Pancreas (tissue), 10 donors: ENCODE results near the gene P3H4. TPM values are rescaled to one million over a fixed set of nuclear protein-coding genes. Genes with fewer than 3 reads are reported as not detected.

Experiments
- ATAC-seq, 4 donors: fragments of 200-7000 bp; cut with Tn5 transposase; one replicate each; pipeline versions ENCODE4 v1.8.0 to v1.9.1; 2020; ENCODE audit warnings: mild to moderate bottlenecking in 4 of 4, moderate library complexity in 4 of 4
- DNase-seq, 6 donors: peaks; one replicate each; pipeline ENCODE4 v3.0.0-alpha.2; 2020
- FAIRE-seq: peaks from 2 replicates; lab custom pipeline; 2012; peaks lifted over from hg19 to GRCh38; lab: Jason Lieb, UNC
- H3K27ac ChIP-seq, 4 donors: fragments of 200-600 bp; sonication (generic); 1 replicate in 3 of 4; 2 replicates in 1 of 4; pipeline versions ENCODE4 v1.5.0 to v1.8.0; 2020
- H3K27me3 ChIP-seq, 4 donors: fragments of 200-600 bp; one replicate each; pipeline ENCODE4 v1.8.0; 2021
- H3K36me3 ChIP-seq, 3 donors: fragments of 200-600 bp; sonication (generic) in 1 of 3; one replicate each; pipeline versions ENCODE4 v1.5.0 to v1.8.0; 2020 to 2021
- H3K4me1 ChIP-seq, 3 donors: fragments of 200-600 bp; one replicate each; pipeline ENCODE4 v1.8.0; 2021
- H3K4me3 ChIP-seq, 4 donors: fragments of 200-600 bp; sonication (generic) in 2 of 4; one replicate each; pipeline versions ENCODE4 v1.5.0 to v1.8.0; 2020 to 2021
- H3K9me3 ChIP-seq, 4 donors: fragments of 200-600 bp; one replicate each; pipeline ENCODE4 v1.8.0; 2021
- whole genome bisulfite sequencing, 2 donors: extraction: QIAGEN DNeasy Blood & Tissue Kit; methylation state at CpG; one replicate each; pipeline ENCODE4 v1.1.7; 2013; 5-methylcytosine and 5-hydroxymethylcytosine counted together
- intact Hi-C, 3 donors: fragments of 100-400 bp; cut with DNase I; formaldehyde crosslinking; loops; one replicate each; pipeline versions ENCODE4 v1.11.1 to v1.14.2; 2022
- polyA plus RNA-seq, 2 donors: library from polyadenylated mRNA; stranded (reverse); fragments of 200-250 nt; gene quantifications; one replicate each; pipeline ENCODE4 v1.2.3, GENCODE V29; 2013
- total RNA-seq, 6 donors: library from RNA; stranded (reverse); fragmentation: NEBNext Ultra II Directional in 4 of 6; extraction: Animal tissue kit (Norgen Biotek cat#: 25700) in 4 of 6; gene quantifications; one replicate each; pipeline versions ENCODE4 v1.2.1 to v1.2.4, GENCODE V29; 2021 to 2023
- TF ChIP-seq, protein P1 (sequence below), 4 donors: fragments of 200-600 bp; sonication (generic) in 3 of 4; IDR thresholded peaks; one replicate each; pipeline versions ENCODE4 v1.5.0 to v1.8.0; 2021; ENCODE audit warnings: antibody characterized with exemption in 4 of 4
- donor health status: healthy with polysubstance abuse.
- donor health status: DM: no; HTN: no; CAD: no; lungs with moderate emphysema.
- donor health status: DM: no; HTN: no; CAD: no.
- donor health status: control.
- donor health status: control.
- donor health status: Bipolar disorder and iron deficiency.
- donor health status: DM: yes; HTN: yes; CAD: no.
- donor health status: DM: no; HTN: no; CAD: no.
- donor health status: DM: no; HTN: no; CAD: no.
- donor health status: DM: yes; HTN: yes; CAD: no.

The P3H4 gene
- total and polyA plus RNA-seq, 8 donors, result 8.4 to 16.6 (median 11.4) TPM

DNA sequence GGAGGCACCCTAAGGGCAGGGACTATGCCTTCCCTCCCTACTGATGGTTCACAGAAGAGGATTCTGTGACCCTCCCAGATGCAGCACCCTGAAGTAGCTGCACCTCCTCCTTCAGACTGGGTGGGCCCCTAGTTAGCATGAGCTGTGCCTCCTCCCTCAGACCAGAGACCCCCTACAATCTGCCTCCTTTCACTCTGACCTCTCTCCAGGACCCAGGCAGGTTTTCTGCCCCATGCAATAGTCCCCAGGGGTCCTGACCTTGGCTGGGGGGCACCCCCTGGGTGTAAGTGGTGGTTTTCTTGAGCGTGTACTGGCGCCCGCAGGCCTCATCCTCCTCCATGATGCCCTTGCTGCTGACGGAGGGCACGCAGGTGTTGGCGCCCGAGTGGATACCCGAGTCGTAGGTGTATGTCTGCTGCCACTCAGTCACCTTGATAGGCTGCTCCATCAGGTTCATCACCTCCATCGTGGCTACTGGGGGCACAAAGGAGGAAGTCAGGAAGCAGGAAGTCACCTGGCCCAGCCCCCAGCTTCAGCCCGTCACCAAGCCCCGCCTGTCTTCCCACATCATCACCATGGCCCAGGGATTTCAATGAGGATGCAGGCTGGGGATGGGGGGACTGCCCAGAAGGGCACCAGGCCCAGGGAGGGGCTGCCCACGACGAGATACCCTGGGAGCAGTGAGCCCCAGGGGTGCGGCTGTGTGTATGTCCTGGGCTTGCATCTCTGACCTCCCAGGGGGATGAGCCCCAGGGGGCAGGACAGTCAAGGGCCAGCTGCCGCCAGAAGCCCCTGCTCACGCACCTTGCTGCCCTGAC lies 40.2 kb downstream of the P3H4 start:
- DNase-seq (no peak), ATAC-seq (no peak), FAIRE-seq (no peak)
- H3K9me3 ChIP-seq, result no peaks in the 10 kb centered on the region
- no peak overlapping the region for H3K4me3 ChIP-seq
- peak overlapping the region in 2 of 4 donors; percentile 40 to 76 for H3K27ac ChIP-seq
- no peaks in the 10 kb centered on the region for H3K27me3 ChIP-seq
- intact Hi-C loops, result no loop called here
- H3K36me3 ChIP-seq, result peaks cover 8 to 48% (median 31%) of the 10 kb centered on the region in 3 donors
- 74 to 76% methylated on average over 15 to 17 of the region's 17 CpGs for WGBS, 2 donors
- peaks cover 20 to 43% (median 37%) of the 10 kb centered on the region in 3 donors for H3K4me1 ChIP-seq
- TF ChIP-seq, protein P1, sequence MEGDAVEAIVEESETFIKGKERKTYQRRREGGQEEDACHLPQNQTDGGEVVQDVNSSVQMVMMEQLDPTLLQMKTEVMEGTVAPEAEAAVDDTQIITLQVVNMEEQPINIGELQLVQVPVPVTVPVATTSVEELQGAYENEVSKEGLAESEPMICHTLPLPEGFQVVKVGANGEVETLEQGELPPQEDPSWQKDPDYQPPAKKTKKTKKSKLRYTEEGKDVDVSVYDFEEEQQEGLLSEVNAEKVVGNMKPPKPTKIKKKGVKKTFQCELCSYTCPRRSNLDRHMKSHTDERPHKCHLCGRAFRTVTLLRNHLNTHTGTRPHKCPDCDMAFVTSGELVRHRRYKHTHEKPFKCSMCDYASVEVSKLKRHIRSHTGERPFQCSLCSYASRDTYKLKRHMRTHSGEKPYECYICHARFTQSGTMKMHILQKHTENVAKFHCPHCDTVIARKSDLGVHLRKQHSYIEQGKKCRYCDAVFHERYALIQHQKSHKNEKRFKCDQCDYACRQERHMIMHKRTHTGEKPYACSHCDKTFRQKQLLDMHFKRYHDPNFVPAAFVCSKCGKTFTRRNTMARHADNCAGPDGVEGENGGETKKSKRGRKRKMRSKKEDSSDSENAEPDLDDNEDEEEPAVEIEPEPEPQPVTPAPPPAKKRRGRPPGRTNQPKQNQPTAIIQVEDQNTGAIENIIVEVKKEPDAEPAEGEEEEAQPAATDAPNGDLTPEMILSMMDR (IDR thresholded peaks at IDR 0.05), result no peak

DNA sequence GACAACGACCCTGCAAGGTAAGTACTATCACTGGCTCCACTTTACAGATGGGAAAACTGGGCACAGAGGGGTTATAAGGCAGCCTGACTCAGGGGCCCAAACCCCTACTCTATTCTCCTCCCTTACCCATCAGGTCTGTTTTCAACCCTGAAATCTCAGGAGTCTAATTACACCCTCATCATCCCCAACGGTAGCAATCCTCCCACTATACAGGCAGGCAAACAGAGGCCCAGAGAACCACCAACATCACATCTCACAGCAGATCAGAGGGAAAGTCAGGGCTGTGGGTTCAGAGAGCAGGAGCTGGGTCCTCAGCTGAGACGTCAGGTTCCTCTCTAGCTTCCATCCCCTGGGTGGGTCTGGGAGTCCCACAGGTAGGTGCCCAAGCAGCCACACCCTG lies 41.8 kb downstream of the P3H4 start:
- FAIRE-seq (no peak), DNase-seq (no peak), ATAC-seq (no peak)
- WGBS, 2 donors, result 65 to 66% methylated on average over 3 of the region's 3 CpGs
- TF ChIP-seq, protein P1 (IDR thresholded peaks at IDR 0.05), result no peak
- no peak overlapping the region for H3K27ac ChIP-seq
- no peaks in the 10 kb centered on the region for H3K27me3 ChIP-seq
- intact Hi-C loops, result no loop called here
- H3K36me3 ChIP-seq, result peaks cover 8 to 63% (median 35%) of the 10 kb centered on the region in 3 donors
- H3K4me3 ChIP-seq, result no peak overlapping the region
- peaks cover 13 to 27% (median 24%) of the 10 kb centered on the region in 3 donors for H3K4me1 ChIP-seq
- no peaks in the 10 kb centered on the region for H3K9me3 ChIP-seq

DNA sequence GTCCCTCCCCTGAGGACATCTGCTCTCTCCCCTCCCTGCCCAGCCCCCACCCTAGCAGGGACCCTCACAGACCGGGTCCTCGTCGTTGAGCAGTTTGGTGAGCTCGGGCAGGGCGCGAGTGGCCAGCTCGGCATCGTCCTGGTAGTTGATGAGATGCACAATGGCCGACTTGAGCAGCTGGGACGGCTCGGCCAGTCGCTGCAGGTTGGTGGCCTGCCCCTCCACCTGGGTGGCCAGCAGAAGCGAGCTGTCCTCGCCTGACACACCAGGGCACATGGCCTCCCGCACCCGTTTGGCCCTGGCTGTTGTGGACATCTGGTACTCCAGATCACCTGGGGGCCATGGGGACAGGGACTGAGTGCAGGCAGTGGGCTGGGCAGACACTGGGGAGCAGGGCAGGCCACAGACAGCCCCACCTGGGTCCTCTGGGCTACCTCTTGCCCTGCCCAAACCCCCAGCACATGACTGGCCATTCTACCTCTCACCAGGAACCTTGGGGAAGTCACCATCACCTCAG lies 42.3 kb downstream of the P3H4 start:
- peaks cover 13 to 26% (median 24%) of the 10 kb centered on the region in 3 donors for H3K4me1 ChIP-seq
- intact Hi-C loops, result no loop called here
- TF ChIP-seq, protein P1 (IDR thresholded peaks at IDR 0.05), result no peak
- no peak overlapping the region for H3K27ac ChIP-seq
- H3K9me3 ChIP-seq, result no peaks in the 10 kb centered on the region
- no peak for FAIRE-seq
- H3K27me3 ChIP-seq, result no peaks in the 10 kb centered on the region
- no peak for DNase-seq
- H3K4me3 ChIP-seq, result no peak overlapping the region
- H3K36me3 ChIP-seq, result peaks cover 8 to 69% (median 40%) of the 10 kb centered on the region in 3 donors
- no peak for ATAC-seq
- 88 to 91% methylated on average over 16 of the region's 16 CpGs for WGBS, 2 donors

DNA sequence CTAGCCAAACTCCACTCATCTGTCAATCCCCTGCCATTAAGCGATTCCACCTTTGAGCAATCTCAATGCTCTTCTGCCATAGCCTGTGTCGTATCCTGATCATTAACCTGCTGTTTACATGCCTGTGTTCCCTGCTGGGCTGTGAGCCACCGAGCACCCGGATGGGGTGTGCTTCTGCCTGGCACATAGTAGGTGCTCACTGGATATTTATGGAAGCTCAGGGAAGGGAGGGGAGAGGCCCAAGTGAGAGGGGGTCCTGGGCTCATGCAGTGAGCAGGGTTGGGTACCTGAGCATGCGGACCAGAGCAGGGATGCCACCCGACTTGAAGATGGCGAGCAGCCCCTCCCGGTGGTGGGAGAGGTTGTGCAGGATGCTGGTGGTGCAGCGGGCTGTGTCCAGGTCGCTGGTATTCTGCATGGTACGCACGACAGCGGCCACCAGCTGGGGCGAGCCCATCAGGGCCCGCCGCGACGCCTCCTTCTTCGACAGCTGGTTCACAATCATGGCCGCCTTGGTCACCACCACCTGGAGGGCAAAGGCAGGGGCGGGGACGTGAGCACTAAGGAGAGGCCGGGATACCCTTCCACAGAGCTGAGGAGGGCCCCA lies 43.0 kb downstream of the P3H4 start:
- H3K4me1 ChIP-seq, result peaks cover 13 to 20% (median 18%) of the 10 kb centered on the region in 3 donors
- H3K4me3 ChIP-seq, result no peak overlapping the region
- H3K36me3 ChIP-seq, result peaks cover 8 to 75% (median 45%) of the 10 kb centered on the region in 3 donors
- TF ChIP-seq, protein P1 (IDR thresholded peaks at IDR 0.05), result no peak
- DNase-seq (no peak), FAIRE-seq (no peak), ATAC-seq (no peak)
- no peak overlapping the region for H3K27ac ChIP-seq
- WGBS, 2 donors, result 92 to 94% methylated on average over 23 of the region's 23 CpGs
- intact Hi-C loops, result no loop called here
- no peaks in the 10 kb centered on the region for H3K27me3 ChIP-seq
- H3K9me3 ChIP-seq, result no peaks in the 10 kb centered on the region
